K562 (cell line): ENCODE results near the gene MTERF2. TPM values are rescaled to one million over a fixed set of nuclear protein-coding genes. Genes with fewer than 3 reads are reported as not detected.

Experiments
- FOS ChIP-seq: IDR thresholded peaks from 3 replicates; pipeline ENCODE4 v1.6.1; 2011; ENCODE audit not compliant: insufficient read length; ENCODE audit errors: extremely low read depth
- FOXJ2 ChIP-seq: fragments of 200-800 bp; sonication (Bioruptor generic); IDR thresholded peaks from 2 replicates; pipeline ENCODE4 v1.6.1; 2016; ENCODE audit warnings: missing genetic modification characterization, missing compliant biosample characterization
- MAX ChIP-seq: sonication (generic); formaldehyde crosslinking; IDR thresholded peaks from 2 replicates; pipeline ENCODE4 v1.9.0; 2022; ENCODE audit warnings: mild to moderate bottlenecking, missing genetic modification reagents
- NR2C2 ChIP-seq, 2 experiments: fragments of 200-800 bp in 1 of 2; sonication (Bioruptor generic) in 1 of 2; sonication (generic) in 1 of 2; formaldehyde crosslinking in 1 of 2; IDR thresholded peaks; 2 replicates each; pipeline versions ENCODE4 v1.6.1 to v1.8.0; 2016 to 2022; ENCODE audit warnings: mild to moderate bottlenecking in 1 of 2, missing compliant biosample characterization in 1 of 2, missing genetic modification characterization in 1 of 2, missing genetic modification reagents in 1 of 2
- POLR2A ChIP-seq: fragments of 450-650 bp; conservative IDR thresholded peaks from 2 replicates; pipeline ENCODE4 v1.6.1; 2016
- SAP30 ChIP-seq: fragments of 200-600 bp; sonication (generic); IDR thresholded peaks from 2 replicates; pipeline ENCODE4 v1.6.1; 2012; ENCODE audit warnings: borderline replicate concordance, low read depth, mild to moderate bottlenecking, moderate library complexity, low read length, control low read depth, inconsistent platforms; ENCODE audit not compliant: insufficient read depth, poor library complexity, severe bottlenecking
- SETDB1 ChIP-seq: IDR thresholded peaks from one replicate; pipeline ENCODE4 v1.6.1; 2012; ENCODE audit warnings: low read length, control low read depth, inconsistent platforms
- SIN3A ChIP-seq, 2 experiments: fragments of 150-350 bp in 1 of 2; IDR thresholded peaks; 2 replicates each; pipeline ENCODE4 v1.6.1; 2011 to 2016; ENCODE audit warnings: borderline replicate concordance in 2 of 2, low read depth in 2 of 2, low read length in 2 of 2, mild to moderate bottlenecking in 2 of 2, moderate library complexity in 2 of 2; ENCODE audit not compliant: control insufficient read depth in 1 of 2
- SMARCA4 ChIP-seq: fragments of 450-650 bp; IDR thresholded peaks from 2 replicates; pipeline ENCODE4 v1.6.1; 2016
- STAT5A ChIP-seq: IDR thresholded peaks from 2 replicates; pipeline ENCODE4 v1.6.1; 2012; ENCODE audit warnings: low read length, inconsistent platforms, borderline replicate concordance
- THAP12 ChIP-seq: fragments of 250-450 bp; sonication (Bioruptor Pico); IDR thresholded peaks from 2 replicates; pipeline ENCODE4 v1.9.0; 2021; ENCODE audit warnings: mild to moderate bottlenecking, inconsistent platforms
- TOE1 ChIP-seq, 2 experiments: fragments of 450-650 bp in 1 of 2; sonication (generic) in 1 of 2; formaldehyde crosslinking in 1 of 2; IDR thresholded peaks; 2 replicates each; pipeline versions ENCODE4 v1.7.1 to v1.8.0; 2016 to 2022; ENCODE audit warnings: borderline replicate concordance in 2 of 2, mild to moderate bottlenecking in 2 of 2, antibody characterized with exemption in 1 of 2, inconsistent platforms in 1 of 2, low read depth in 1 of 2, missing genetic modification reagents in 1 of 2, moderate library complexity in 1 of 2
- XRCC3 ChIP-seq: fragments of 450-650 bp; IDR thresholded peaks from 2 replicates; pipeline ENCODE4 v1.6.1; 2017; ENCODE audit warnings: mild to moderate bottlenecking, moderate library complexity
- ZNF121 ChIP-seq: sonication (generic); formaldehyde crosslinking; conservative IDR thresholded peaks from 2 replicates; pipeline ENCODE4 v1.8.0; 2022; ENCODE audit warnings: missing genetic modification reagents
- ZNF655 ChIP-seq: fragments of 250-450 bp; sonication (Bioruptor Pico); IDR thresholded peaks from 2 replicates; pipeline ENCODE4 v1.5.0; 2021
- polyA plus RNA-seq, 8 experiments: library from polyadenylated mRNA; depleted of rRNA in 4 of 8; stranded (reverse) in 5 of 8; unstranded in 3 of 8; fragments of >200 nt; fragmentation: Nextera tagmentation in 2 of 8; fragmentation: Illumina TruSeq in 1 of 8; extraction: Ambion mirVana in 2 of 8; extraction: Trizol in 1 of 8; gene quantifications; 2 replicates each; pipeline versions ENCODE4 v1.2.1 to v1.2.3, GENCODE V29; 2011 to 2014; ENCODE audit warnings: inconsistent platforms in 1 of 8, missing spikeins in 1 of 8
- total RNA-seq, 7 experiments: library from RNA; depleted of rRNA in 6 of 7; stranded (reverse); fragments of >200 nt in 6 of 7; fragmentation: Illumina TruSeq in 2 of 7; extraction: Trizol in 2 of 7; gene quantifications; 2 replicates each; pipeline versions ENCODE4 v1.2.1 to v1.2.3, GENCODE V29; 2011 to 2021; ENCODE audit warnings: low replicate concordance in 1 of 7
- TF ChIP-seq, protein P1 (sequence below): fragments of 450-650 bp; IDR thresholded peaks from 2 replicates; pipeline ENCODE4 v1.6.1; 2018; ENCODE audit not compliant: partially characterized antibody

Gene MTERF2
- total and polyA plus RNA-seq, 9 of the 15 experiments (the other 6 are each of a cell fraction or from before 2014, with no cell fraction given) = 10.0 to 63.2 (median 33.2) TPM

DNA sequence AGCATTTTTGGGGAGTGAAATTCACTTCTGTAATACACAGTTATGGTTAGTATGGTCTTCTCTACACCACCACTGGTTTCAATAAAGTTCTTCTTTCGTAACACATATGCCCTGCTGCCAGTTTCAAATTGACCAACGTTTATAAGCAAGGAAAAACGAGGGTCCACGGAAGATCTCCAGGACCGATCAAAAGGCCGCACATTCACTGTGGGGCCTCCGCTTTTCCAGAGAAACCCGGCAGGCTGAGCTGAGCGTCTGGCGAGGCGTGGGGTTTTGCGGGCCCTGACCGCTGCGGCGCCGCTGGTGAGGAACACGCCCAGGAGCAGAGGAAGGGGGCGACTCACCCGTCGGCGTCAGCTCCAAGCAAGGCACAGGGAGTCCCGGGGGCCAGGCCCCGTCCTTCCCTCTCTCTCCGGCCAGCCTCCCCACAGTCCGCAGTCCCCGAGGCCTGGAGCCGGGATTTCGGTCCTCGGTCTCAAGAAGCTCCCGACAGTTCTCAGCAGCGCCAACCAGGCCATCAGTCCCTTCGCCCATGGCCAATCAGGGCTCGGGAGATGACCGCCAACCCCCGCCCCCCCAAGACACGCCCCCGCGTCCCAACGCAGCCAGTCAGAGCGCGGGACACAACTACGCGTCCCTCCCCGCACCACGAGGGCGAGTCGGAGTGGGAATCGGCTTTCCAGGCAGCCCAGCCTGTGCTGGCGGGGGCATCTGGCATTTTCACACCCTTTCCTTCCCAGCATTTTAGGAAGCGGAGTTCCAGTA lies at the start of gene MTERF2 (continued):
- TF ChIP-seq, protein P1, sequence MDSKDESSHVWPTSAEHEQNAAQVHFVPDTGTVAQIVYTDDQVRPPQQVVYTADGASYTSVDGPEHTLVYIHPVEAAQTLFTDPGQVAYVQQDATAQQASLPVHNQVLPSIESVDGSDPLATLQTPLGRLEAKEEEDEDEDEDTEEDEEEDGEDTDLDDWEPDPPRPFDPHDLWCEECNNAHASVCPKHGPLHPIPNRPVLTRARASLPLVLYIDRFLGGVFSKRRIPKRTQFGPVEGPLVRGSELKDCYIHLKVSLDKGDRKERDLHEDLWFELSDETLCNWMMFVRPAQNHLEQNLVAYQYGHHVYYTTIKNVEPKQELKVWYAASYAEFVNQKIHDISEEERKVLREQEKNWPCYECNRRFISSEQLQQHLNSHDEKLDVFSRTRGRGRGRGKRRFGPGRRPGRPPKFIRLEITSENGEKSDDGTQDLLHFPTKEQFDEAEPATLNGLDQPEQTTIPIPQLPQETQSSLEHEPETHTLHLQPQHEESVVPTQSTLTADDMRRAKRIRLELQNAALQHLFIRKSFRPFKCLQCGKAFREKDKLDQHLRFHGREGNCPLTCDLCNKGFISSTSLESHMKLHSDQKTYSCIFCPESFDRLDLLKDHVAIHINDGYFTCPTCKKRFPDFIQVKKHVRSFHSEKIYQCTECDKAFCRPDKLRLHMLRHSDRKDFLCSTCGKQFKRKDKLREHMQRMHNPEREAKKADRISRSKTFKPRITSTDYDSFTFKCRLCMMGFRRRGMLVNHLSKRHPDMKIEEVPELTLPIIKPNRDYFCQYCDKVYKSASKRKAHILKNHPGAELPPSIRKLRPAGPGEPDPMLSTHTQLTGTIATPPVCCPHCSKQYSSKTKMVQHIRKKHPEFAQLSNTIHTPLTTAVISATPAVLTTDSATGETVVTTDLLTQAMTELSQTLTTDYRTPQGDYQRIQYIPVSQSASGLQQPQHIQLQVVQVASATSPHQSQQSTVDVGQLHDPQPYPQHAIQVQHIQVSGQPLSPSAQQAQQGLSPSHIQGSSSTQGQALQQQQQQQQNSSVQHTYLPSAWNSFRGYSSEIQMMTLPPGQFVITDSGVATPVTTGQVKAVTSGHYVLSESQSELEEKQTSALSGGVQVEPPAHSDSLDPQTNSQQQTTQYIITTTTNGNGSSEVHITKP = peak; percentile 27
- no peak for TF ChIP-seq ZNF655 (CRISPR knock-in tag)
- TF ChIP-seq SIN3A (IDR thresholded peaks at IDR 0.05; ENCODE audit: borderline replicate concordance in 2 of 2, control insufficient read depth in 1 of 2, low read depth in 2 of 2, low read length in 2 of 2) = 0 out of 4 replicates have a peak, but pooled peaks of 1 of the 2 experiments have one; percentile 12
- 0 out of 2 replicates have a peak, but pooled peaks have one; percentile 11 for TF ChIP-seq TOE1 (IDR thresholded peaks at IDR 0.05; ENCODE audit: borderline replicate concordance)
- no peak for TF ChIP-seq TOE1 (CRISPR knock-in tag; IDR thresholded peaks at IDR 0.05; ENCODE audit: borderline replicate concordance, low read depth)
- no peak for TF ChIP-seq NR2C2 (CRISPR knock-in tag; IDR thresholded peaks at IDR 0.05)
- 0 out of 2 replicates have a peak, but pooled peaks have one; percentile 11 for TF ChIP-seq NR2C2 (tag; IDR thresholded peaks at IDR 0.05)
- no peak for TF ChIP-seq SETDB1
- TF ChIP-seq STAT5A = no peak
- TF ChIP-seq FOS = no peak
- peak; percentile 45 for TF ChIP-seq SAP30
- TF ChIP-seq THAP12 (CRISPR knock-in tag) = peak; percentile 73; the same call in 1 of the 2 replicates
- peak; percentile 85 for TF ChIP-seq POLR2A
- no peak for TF ChIP-seq ZNF121 (CRISPR knock-in tag)
- TF ChIP-seq MAX (CRISPR knock-in tag) = peak; percentile 93
- TF ChIP-seq FOXJ2 (tag) = no peak
- TF ChIP-seq SMARCA4 = peak; percentile 17; the same call in 1 of the 2 replicates
- no peak for TF ChIP-seq XRCC3
